HG02571 (cell line): ENCODE data around the gene SLC18A3.

ENCODE experiments used
- ATAC-seq: cut with Tn5 transposase; IDR thresholded peaks from one replicate; pipeline ENCODE4 v1.9.1; 2021; ENCODE audit warnings: mild to moderate bottlenecking, moderate library complexity; ENCODE audit not compliant: unreplicated experiment

SLC18A3 gene

GRCh38 chr10:49610114-49610457 lies at the start of gene SLC18A3:
TSS of gene SLC18A3 (plus strand) at chr10:49610310. CDS start at chr10:49610741, 431 bp downstream.
- ATAC-seq = no peak

- no peak for ATAC-seq
Observed at GRCh38 chr10:49560526-49560925, 49.6 kb upstream of the SLC18A3 start.

GRCh38 chr10:49562893-49563292 lies 47.2 kb upstream of the SLC18A3 start:
- ATAC-seq = no peak

GRCh38 chr10:49564461-49565009 lies 45.6 kb upstream of the SLC18A3 start:
- no peak for ATAC-seq

- ATAC-seq = no peak
Observed at GRCh38 chr10:49567810-49568209, 42.3 kb upstream of the SLC18A3 start.

- no peak for ATAC-seq
Observed at GRCh38 chr10:49568235-49568634, 41.9 kb upstream of the SLC18A3 start.

- no peak for ATAC-seq
Observed at GRCh38 chr10:49569031-49569631, 41.0 kb upstream of the SLC18A3 start.

GRCh38 chr10:49571388-49571787 lies 38.7 kb upstream of the SLC18A3 start:
- ATAC-seq = no peak

GRCh38 chr10:49572594-49573114 lies 37.5 kb upstream of the SLC18A3 start:
- no peak for ATAC-seq

GRCh38 chr10:49575489-49576072 lies 34.5 kb upstream of the SLC18A3 start:
- no peak for ATAC-seq

GRCh38 chr10:49577182-49577925 lies 32.8 kb upstream of the SLC18A3 start:
- ATAC-seq = no peak

- no peak for ATAC-seq
Observed at GRCh38 chr10:49578392-49578791, 31.7 kb upstream of the SLC18A3 start.

GRCh38 chr10:49579621-49580020 lies 30.5 kb upstream of the SLC18A3 start:
- ATAC-seq = no peak

GRCh38 chr10:49585387-49585786 lies 24.7 kb upstream of the SLC18A3 start:
- no peak for ATAC-seq

- ATAC-seq = no peak
Observed at GRCh38 chr10:49587981-49588380, 22.1 kb upstream of the SLC18A3 start.

- ATAC-seq = peak; percentile 62
Observed at GRCh38 chr10:49592726-49593563, 17.2 kb upstream of the SLC18A3 start.

- no peak for ATAC-seq
Observed at GRCh38 chr10:49593564-49593875, 16.6 kb upstream of the SLC18A3 start.

GRCh38 chr10:49593998-49594397 lies 16.1 kb upstream of the SLC18A3 start:
- no peak for ATAC-seq

GRCh38 chr10:49594594-49594993 lies 15.5 kb upstream of the SLC18A3 start:
- no peak for ATAC-seq

- no peak for ATAC-seq
Observed at GRCh38 chr10:49595003-49595712, 15.0 kb upstream of the SLC18A3 start.
